ENCODE data around the gene CAPN9.

DNA sequence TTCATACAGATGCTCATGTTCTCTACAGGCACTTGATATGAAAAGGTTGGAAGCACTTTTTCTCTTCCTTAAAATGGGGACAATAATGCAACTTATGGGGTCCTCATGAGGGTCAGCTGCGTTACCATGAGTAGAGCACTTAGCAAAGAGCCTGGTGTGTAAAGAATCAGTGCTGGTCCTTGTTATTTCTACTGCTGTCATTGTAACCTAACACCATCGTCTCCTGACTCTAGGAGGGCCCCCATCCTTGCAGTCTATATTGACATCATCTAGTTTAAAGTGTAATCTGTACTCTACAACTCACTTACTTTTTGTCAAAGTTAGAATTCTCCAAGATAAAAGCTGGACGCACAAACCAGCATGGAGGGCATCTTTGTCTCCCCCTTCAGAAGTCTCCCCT lies 2.4 kb downstream of the CAPN9 start:
- TF ChIP-seq, protein P1, sequence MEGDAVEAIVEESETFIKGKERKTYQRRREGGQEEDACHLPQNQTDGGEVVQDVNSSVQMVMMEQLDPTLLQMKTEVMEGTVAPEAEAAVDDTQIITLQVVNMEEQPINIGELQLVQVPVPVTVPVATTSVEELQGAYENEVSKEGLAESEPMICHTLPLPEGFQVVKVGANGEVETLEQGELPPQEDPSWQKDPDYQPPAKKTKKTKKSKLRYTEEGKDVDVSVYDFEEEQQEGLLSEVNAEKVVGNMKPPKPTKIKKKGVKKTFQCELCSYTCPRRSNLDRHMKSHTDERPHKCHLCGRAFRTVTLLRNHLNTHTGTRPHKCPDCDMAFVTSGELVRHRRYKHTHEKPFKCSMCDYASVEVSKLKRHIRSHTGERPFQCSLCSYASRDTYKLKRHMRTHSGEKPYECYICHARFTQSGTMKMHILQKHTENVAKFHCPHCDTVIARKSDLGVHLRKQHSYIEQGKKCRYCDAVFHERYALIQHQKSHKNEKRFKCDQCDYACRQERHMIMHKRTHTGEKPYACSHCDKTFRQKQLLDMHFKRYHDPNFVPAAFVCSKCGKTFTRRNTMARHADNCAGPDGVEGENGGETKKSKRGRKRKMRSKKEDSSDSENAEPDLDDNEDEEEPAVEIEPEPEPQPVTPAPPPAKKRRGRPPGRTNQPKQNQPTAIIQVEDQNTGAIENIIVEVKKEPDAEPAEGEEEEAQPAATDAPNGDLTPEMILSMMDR (IDR thresholded peaks at IDR 0.05), result no peak
- TF ChIP-seq ZFX (IDR thresholded peaks at IDR 0.05; ENCODE audit: borderline replicate concordance), result no peak

Data from 22Rv1 (cell line).